Measurements from ENCODE around the gene ADAMTSL3.

The ADAMTSL3 gene

DNA sequence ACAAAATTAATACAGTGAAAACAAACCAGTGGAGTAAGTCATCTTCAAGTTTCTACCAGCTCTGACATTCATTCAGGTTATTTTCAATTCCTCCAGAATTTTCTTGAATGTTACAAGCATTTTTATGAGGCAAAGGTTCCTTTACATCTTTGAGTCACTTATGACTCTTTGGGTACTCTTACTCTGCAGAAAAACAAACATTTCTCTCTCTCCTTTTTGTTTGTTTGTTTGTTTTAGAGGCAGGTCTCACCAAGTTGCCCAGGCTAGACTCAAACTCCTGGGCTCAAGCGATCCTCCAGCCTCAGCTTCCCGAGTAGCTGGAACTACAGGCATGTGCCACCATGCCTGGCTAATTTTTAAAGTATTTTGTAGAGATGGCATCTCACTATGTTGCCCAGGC is 233.5 kb downstream of the ADAMTSL3 start:
- Histone ChIP-seq H3K9me3 (ENCODE audit: control extremely low read depth in 1 of 5, control insufficient read depth in 4 of 5, insufficient read depth in 2 of 5, low read depth in 1 of 5, low read length in 4 of 5) (no peaks in the 10 kb centered on the region), H3K27me3 (replicated peaks in 2 of 5; ENCODE audit: control insufficient read depth in 4 of 5, insufficient read depth in 5 of 5, low read length in 4 of 5) (no peaks in the 10 kb centered on the region), H3K4me1 (ENCODE audit: control extremely low read depth in 1 of 4, control insufficient read depth in 4 of 4, insufficient read depth in 4 of 4, low read length in 3 of 4) (peaks cover 0 to 10% (median 1%) of the 10 kb centered on the region in 4 experiments), H3K4me3 (ENCODE audit: control insufficient read depth in 1 of 7, extremely low read depth in 1 of 7, insufficient read depth in 4 of 7, low read depth in 2 of 7, low read length in 6 of 7) (no peak overlapping the region), H3K27ac (ENCODE audit: insufficient read depth in 1 of 2, low read depth in 1 of 2, low read length in 2 of 2, poor library complexity in 1 of 2, severe bottlenecking in 2 of 2) (no peak overlapping the region), H3K36me3 (ENCODE audit: control insufficient read depth in 4 of 4, insufficient read depth in 4 of 4, low read length in 3 of 4) (no peaks in the 10 kb centered on the region)
- WGBS (ENCODE audit: insufficient coverage) = no CpG with 5 or more reads among the region's 2 CpGs
- CTCF ChIA-PET = no interaction called here
- DNase-seq = no peak
- POLR2A ChIA-PET = no interaction called here

DNA sequence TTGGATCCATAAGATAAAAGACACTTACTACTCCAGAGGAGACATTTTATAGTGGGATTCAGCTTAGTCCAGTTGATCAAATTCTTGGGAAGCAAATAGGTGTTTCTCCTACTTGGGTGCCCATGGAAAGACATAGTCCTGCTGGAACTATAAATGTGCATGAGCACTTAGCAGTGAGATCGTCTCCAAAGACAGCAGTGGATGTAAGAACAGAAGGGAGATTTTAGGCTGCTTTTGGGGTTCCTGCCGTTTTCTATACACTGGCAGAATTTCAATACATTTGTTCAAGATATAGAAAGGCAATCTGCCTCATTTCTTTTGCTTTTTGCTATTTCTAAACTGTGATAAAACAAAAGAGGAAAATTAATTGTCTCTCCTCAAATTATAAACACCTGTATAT is 234.0 kb downstream of the ADAMTSL3 start:
- ChIA-PET POLR2A (no interaction called here), CTCF (no interaction called here)
- WGBS (ENCODE audit: insufficient coverage) = 100% methylated on average over 1 of the region's 2 CpGs
- H3K27ac ChIP-seq (ENCODE audit: insufficient read depth in 1 of 2, low read depth in 1 of 2, low read length in 2 of 2, poor library complexity in 1 of 2, severe bottlenecking in 2 of 2) = no peak overlapping the region
- H3K4me1 ChIP-seq (ENCODE audit: control extremely low read depth in 1 of 4, control insufficient read depth in 4 of 4, insufficient read depth in 4 of 4, low read length in 3 of 4) = peaks cover 0 to 10% (median 1%) of the 10 kb centered on the region in 4 experiments
- no peak overlapping the region for H3K4me3 ChIP-seq (ENCODE audit: control insufficient read depth in 1 of 7, extremely low read depth in 1 of 7, insufficient read depth in 4 of 7, low read depth in 2 of 7, low read length in 6 of 7)
- no peaks in the 10 kb centered on the region for H3K36me3 ChIP-seq (ENCODE audit: control insufficient read depth in 4 of 4, insufficient read depth in 4 of 4, low read length in 3 of 4)
- H3K9me3 ChIP-seq (ENCODE audit: control extremely low read depth in 1 of 5, control insufficient read depth in 4 of 5, insufficient read depth in 2 of 5, low read depth in 1 of 5, low read length in 4 of 5) = no peaks in the 10 kb centered on the region
- H3K27me3 ChIP-seq (replicated peaks in 2 of 5; ENCODE audit: control insufficient read depth in 4 of 5, insufficient read depth in 5 of 5, low read length in 4 of 5) = no peaks in the 10 kb centered on the region
- DNase-seq = no peak

DNA sequence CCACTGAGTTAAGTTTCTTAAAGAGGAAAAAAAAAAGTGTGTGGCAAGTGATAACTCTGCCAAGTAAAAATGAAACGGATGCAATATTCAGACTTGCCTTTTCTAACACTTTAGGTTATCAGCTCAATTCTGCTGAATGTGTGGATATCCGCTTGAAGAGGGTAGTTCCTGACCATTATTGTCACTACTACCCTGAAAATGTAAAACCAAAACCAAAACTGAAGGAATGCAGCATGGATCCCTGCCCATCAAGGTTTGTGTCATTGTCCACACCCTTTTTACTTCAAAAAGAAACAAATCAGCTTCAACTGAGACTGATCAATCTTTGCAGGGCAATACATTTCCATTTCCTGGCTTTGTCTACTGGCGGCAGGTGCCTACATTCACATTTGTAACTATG is 236.1 kb downstream of the ADAMTSL3 start:
- H3K27ac ChIP-seq (ENCODE audit: insufficient read depth in 1 of 2, low read depth in 1 of 2, low read length in 2 of 2, poor library complexity in 1 of 2, severe bottlenecking in 2 of 2) = no peak overlapping the region
- H3K4me3 ChIP-seq (ENCODE audit: control insufficient read depth in 1 of 7, extremely low read depth in 1 of 7, insufficient read depth in 4 of 7, low read depth in 2 of 7, low read length in 6 of 7) = peak overlapping the region in 3 of 7 experiments; percentile 16 to 51 (median 37)
- WGBS (ENCODE audit: insufficient coverage) = 0% methylated on average over 1 of the region's 3 CpGs

DNA sequence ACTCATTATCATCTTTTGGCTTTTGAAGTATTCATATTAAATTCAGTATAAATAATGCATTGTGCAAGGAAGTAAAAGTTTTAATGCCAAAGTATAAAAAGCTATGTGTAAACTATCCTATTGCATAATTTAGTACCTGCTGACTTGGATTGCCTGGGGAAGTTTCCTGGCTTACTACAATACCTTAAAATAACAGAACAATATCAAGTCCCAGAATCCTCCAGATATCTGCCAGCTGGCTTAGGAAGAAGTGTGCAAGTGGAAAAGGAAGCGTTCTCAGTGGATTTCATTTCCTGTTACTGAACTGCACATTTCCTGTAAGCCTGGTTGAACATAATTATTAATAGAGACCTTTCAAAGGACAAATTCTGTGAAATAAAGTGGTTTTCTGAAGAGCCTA is 236.7 kb downstream of the ADAMTSL3 start:
- Histone ChIP-seq H3K4me3 (ENCODE audit: control insufficient read depth in 1 of 7, extremely low read depth in 1 of 7, insufficient read depth in 4 of 7, low read depth in 2 of 7, low read length in 6 of 7) (no peak overlapping the region), H3K27ac (ENCODE audit: insufficient read depth in 1 of 2, low read depth in 1 of 2, low read length in 2 of 2, poor library complexity in 1 of 2, severe bottlenecking in 2 of 2) (no peak overlapping the region), H3K9me3 (ENCODE audit: control extremely low read depth in 1 of 5, control insufficient read depth in 4 of 5, insufficient read depth in 2 of 5, low read depth in 1 of 5, low read length in 4 of 5) (no peaks in the 10 kb centered on the region), H3K4me1 (ENCODE audit: control extremely low read depth in 1 of 4, control insufficient read depth in 4 of 4, insufficient read depth in 4 of 4, low read length in 3 of 4) (peaks cover 0 to 10% (median 1%) of the 10 kb centered on the region in 4 experiments), H3K27me3 (replicated peaks in 2 of 5; ENCODE audit: control insufficient read depth in 4 of 5, insufficient read depth in 5 of 5, low read length in 4 of 5) (no peaks in the 10 kb centered on the region), H3K36me3 (ENCODE audit: control insufficient read depth in 4 of 4, insufficient read depth in 4 of 4, low read length in 3 of 4) (no peaks in the 10 kb centered on the region)
- no CpG with 5 or more reads among the region's 1 CpG for WGBS (ENCODE audit: insufficient coverage)
- ChIA-PET POLR2A (no interaction called here), CTCF (no interaction called here)
- DNase-seq = peak in 1 of 3 donors; percentile 4

More for the DNA sequence above, 236.1 kb downstream of the ADAMTSL3 start:
- POLR2A ChIA-PET = no interaction called here
- CTCF ChIA-PET = interaction anchor here (0.6 kb wide), 1 partner anchor 13 kb away, joined by 3 read pairs; no protein-coding TSS in a partner anchor
- peaks cover 0 to 10% (median 1%) of the 10 kb centered on the region in 4 experiments for H3K4me1 ChIP-seq (ENCODE audit: control extremely low read depth in 1 of 4, control insufficient read depth in 4 of 4, insufficient read depth in 4 of 4, low read length in 3 of 4)
- H3K9me3 ChIP-seq (ENCODE audit: control extremely low read depth in 1 of 5, control insufficient read depth in 4 of 5, insufficient read depth in 2 of 5, low read depth in 1 of 5, low read length in 4 of 5) = no peaks in the 10 kb centered on the region
- no peaks in the 10 kb centered on the region for H3K36me3 ChIP-seq (ENCODE audit: control insufficient read depth in 4 of 4, insufficient read depth in 4 of 4, low read length in 3 of 4)
- peak in 2 of 3 donors; percentile 19 to 25 for DNase-seq
- H3K27me3 ChIP-seq (replicated peaks in 2 of 5; ENCODE audit: control insufficient read depth in 4 of 5, insufficient read depth in 5 of 5, low read length in 4 of 5) = no peaks in the 10 kb centered on the region

DNA sequence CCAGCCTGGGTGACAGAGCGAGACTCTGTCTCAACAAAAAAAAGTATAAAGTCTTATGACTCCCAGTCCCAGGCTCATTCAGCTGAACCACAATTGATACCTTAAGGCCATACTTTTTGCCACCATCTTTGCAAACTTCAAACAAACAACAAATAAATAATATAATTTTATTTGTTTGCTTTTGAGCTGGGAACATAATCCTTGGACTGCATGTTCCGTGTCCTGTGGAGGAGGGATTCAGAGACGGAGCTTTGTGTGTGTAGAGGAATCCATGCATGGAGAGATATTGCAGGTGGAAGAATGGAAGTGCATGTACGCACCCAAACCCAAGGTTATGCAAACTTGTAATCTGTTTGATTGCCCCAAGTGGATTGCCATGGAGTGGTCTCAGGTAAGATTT is 238.6 kb downstream of the ADAMTSL3 start:
- Histone ChIP-seq H3K9me3 (ENCODE audit: control extremely low read depth in 1 of 5, control insufficient read depth in 4 of 5, insufficient read depth in 2 of 5, low read depth in 1 of 5, low read length in 4 of 5) (no peaks in the 10 kb centered on the region), H3K4me3 (ENCODE audit: control insufficient read depth in 1 of 7, extremely low read depth in 1 of 7, insufficient read depth in 4 of 7, low read depth in 2 of 7, low read length in 6 of 7) (no peak overlapping the region), H3K27ac (ENCODE audit: insufficient read depth in 1 of 2, low read depth in 1 of 2, low read length in 2 of 2, poor library complexity in 1 of 2, severe bottlenecking in 2 of 2) (no peak overlapping the region), H3K4me1 (ENCODE audit: control extremely low read depth in 1 of 4, control insufficient read depth in 4 of 4, insufficient read depth in 4 of 4, low read length in 3 of 4) (peaks cover 0 to 10% (median 1%) of the 10 kb centered on the region in 4 experiments), H3K27me3 (replicated peaks in 2 of 5; ENCODE audit: control insufficient read depth in 4 of 5, insufficient read depth in 5 of 5, low read length in 4 of 5) (no peaks in the 10 kb centered on the region), H3K36me3 (ENCODE audit: control insufficient read depth in 4 of 4, insufficient read depth in 4 of 4, low read length in 3 of 4) (no peaks in the 10 kb centered on the region)
- ChIA-PET POLR2A (no interaction called here), CTCF (no interaction called here)
- no peak for DNase-seq
- WGBS (ENCODE audit: insufficient coverage) = 97% methylated on average over 3 of the region's 4 CpGs

DNA sequence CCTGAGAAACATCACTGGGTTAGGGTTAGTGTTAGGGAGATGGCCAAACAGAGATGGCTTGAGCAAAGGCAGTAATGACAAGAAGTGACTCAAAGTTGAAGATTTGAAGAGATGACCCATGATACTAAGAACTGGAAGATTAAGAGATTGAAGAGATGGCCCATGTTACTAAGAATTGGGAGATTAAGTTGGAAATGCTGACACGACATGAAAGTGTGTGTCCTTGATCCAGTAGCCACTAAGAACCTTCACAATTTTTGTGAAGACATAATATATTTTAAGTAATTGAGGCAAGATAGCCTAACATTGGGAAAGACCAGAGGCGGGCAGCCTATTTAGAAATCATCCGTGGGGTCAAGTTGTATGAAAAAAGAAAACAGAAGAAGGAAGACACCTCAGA is 239.4 kb downstream of the ADAMTSL3 start:
- WGBS (ENCODE audit: insufficient coverage) = 100% methylated on average over 2 of the region's 3 CpGs
- CTCF ChIA-PET = no interaction called here

DNA sequence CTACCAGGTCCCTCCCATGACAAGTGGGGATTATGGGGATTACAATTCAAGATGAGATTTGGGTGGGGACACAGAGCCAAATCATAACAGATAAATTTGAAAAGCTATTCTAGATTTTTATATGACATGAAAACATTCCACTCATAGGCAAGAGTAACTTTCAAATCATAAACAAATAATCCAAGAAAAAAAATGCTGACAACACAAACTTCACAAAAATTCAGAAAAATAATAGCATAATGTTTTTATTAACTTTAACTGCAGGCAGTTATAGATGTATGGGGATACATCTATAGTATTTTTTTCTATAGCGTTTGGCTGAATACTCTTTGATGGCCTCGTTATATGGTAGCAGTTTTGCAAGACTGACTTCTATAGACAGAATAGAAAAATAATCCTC is 243.1 kb downstream of the ADAMTSL3 start:
- Histone ChIP-seq H3K36me3 (ENCODE audit: control insufficient read depth in 4 of 4, insufficient read depth in 4 of 4, low read length in 3 of 4) (no peaks in the 10 kb centered on the region), H3K27me3 (replicated peaks in 2 of 5; ENCODE audit: control insufficient read depth in 4 of 5, insufficient read depth in 5 of 5, low read length in 4 of 5) (peaks cover 0 to 4% (median 1%) of the 10 kb centered on the region in 5 experiments), H3K27ac (ENCODE audit: insufficient read depth in 1 of 2, low read depth in 1 of 2, low read length in 2 of 2, poor library complexity in 1 of 2, severe bottlenecking in 2 of 2) (no peak overlapping the region), H3K4me1 (ENCODE audit: control extremely low read depth in 1 of 4, control insufficient read depth in 4 of 4, insufficient read depth in 4 of 4, low read length in 3 of 4) (no peaks in the 10 kb centered on the region), H3K9me3 (ENCODE audit: control extremely low read depth in 1 of 5, control insufficient read depth in 4 of 5, insufficient read depth in 2 of 5, low read depth in 1 of 5, low read length in 4 of 5) (peaks cover 0 to 1% (median 0%) of the 10 kb centered on the region in 5 experiments), H3K4me3 (ENCODE audit: control insufficient read depth in 1 of 7, extremely low read depth in 1 of 7, insufficient read depth in 4 of 7, low read depth in 2 of 7, low read length in 6 of 7) (no peak overlapping the region)
- CTCF ChIA-PET = no interaction called here
- no peak for DNase-seq
- WGBS (ENCODE audit: insufficient coverage) = no CpG with 5 or more reads among the region's 2 CpGs
- POLR2A ChIA-PET = no interaction called here

More for the DNA sequence above, 239.4 kb downstream of the ADAMTSL3 start:
- H3K9me3 ChIP-seq (ENCODE audit: control extremely low read depth in 1 of 5, control insufficient read depth in 4 of 5, insufficient read depth in 2 of 5, low read depth in 1 of 5, low read length in 4 of 5) = no peaks in the 10 kb centered on the region
- H3K36me3 ChIP-seq (ENCODE audit: control insufficient read depth in 4 of 4, insufficient read depth in 4 of 4, low read length in 3 of 4) = no peaks in the 10 kb centered on the region
- no peak for DNase-seq
- H3K27ac ChIP-seq (ENCODE audit: insufficient read depth in 1 of 2, low read depth in 1 of 2, low read length in 2 of 2, poor library complexity in 1 of 2, severe bottlenecking in 2 of 2) = no peak overlapping the region
- peaks cover 0 to 10% (median 1%) of the 10 kb centered on the region in 4 experiments for H3K4me1 ChIP-seq (ENCODE audit: control extremely low read depth in 1 of 4, control insufficient read depth in 4 of 4, insufficient read depth in 4 of 4, low read length in 3 of 4)
- no peak overlapping the region for H3K4me3 ChIP-seq (ENCODE audit: control insufficient read depth in 1 of 7, extremely low read depth in 1 of 7, insufficient read depth in 4 of 7, low read depth in 2 of 7, low read length in 6 of 7)
- no peaks in the 10 kb centered on the region for H3K27me3 ChIP-seq (replicated peaks in 2 of 5; ENCODE audit: control insufficient read depth in 4 of 5, insufficient read depth in 5 of 5, low read length in 4 of 5)
- POLR2A ChIA-PET = no interaction called here

Measured in common myeloid progenitor, CD34-positive (primary cell).